Measurements from ENCODE around the gene TTC12.

- no peak for TF ChIP-seq CTCF (optimal IDR thresholded peaks at IDR 0.05 in 1 of 3, IDR thresholded peaks at IDR 0.05 in 1 of 3, conservative IDR thresholded peaks at IDR 0.05 in 1 of 3; ENCODE audit: extremely low read depth in 1 of 3, insufficient read depth in 2 of 3, low read length in 3 of 3)
- TF ChIP-seq EZH2 (IDR thresholded peaks at IDR 0.05; ENCODE audit: low read length) = no peak
Measured at GRCh38 chr11:113332023-113332422, 17.6 kb downstream of the TTC12 start.

All from keratinocyte (primary cell).